GM18909 (cell line): Measurements from ENCODE around the gene P2RY6.
A peak's percentile ranks its signal among the peaks of the same experiment; 100 is the strongest.

ENCODE experiments used
- ATAC-seq: cut with Tn5 transposase; IDR thresholded peaks from one replicate; pipeline ENCODE4 v1.9.1; 2021; ENCODE audit warnings: mild to moderate bottlenecking; ENCODE audit not compliant: unreplicated experiment, poor library complexity

P2RY6 gene

DNA sequence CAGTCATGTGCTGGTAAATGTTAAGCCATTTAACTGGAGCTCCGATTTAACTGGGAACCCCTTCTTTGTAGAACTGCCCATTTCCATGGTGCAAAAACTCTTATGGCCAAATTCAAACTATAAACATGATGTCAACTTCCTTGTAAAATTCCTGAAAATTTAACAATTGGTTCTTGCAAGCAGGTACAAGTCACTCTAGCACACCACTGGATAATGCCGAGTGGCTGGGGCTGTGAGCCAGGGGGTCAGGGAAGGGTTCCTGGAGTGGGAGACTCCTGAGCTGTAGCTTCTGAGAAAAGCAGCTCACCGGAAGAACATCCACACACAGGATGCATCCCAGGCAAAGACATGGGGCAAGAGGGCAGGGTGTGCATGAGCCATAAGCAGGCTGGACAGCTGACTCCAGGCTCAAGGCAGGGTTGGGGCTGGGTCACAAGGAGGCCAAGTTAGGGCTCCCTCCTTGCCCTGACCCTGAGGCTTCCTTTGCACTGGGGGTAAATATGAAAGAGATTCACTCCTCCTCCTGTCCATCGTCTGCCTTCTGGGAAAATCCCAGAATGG lies 35.9 kb upstream of the P2RY6 start:
- ATAC-seq, result no peak

- no peak for ATAC-seq
Measured at GRCh38 chr11:73236854-73237253, 35.3 kb upstream of the P2RY6 start.

- ATAC-seq, result no peak
Measured at GRCh38 chr11:73237471-73238290, 34.5 kb upstream of the P2RY6 start.

- no peak for ATAC-seq
Measured at GRCh38 chr11:73239111-73239521, 33.0 kb upstream of the P2RY6 start.

DNA sequence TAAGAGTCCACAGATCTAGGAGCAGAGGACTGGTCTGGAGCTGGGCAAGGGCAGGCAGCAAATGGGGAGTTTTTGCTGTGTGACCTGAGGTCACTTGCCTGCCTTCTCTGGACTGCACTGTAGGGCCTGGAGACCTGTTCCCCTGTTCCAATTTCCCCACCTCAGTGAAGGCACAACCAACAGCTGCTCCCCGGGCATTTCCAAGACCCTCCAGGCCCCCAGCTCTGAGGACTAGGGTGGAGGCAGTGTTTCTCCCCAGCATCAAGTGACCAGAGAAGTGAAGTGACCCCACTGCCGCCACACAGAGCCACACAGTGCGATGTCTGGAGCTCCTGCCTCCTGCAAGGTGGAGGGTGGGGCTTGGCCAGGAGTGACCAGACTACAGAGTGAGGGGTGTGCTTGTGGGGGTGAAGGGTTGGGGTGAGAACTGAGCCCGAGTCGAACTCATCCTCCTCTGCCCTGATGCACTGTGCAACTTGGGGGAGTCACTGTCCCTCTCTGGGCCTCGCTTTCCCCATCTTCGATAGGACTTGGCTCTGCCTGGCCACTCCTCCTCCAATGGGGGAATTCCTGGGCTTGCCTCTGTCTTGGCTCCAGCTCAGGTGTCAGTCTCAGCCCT lies 32.5 kb upstream of the P2RY6 start:
- no peak for ATAC-seq

DNA sequence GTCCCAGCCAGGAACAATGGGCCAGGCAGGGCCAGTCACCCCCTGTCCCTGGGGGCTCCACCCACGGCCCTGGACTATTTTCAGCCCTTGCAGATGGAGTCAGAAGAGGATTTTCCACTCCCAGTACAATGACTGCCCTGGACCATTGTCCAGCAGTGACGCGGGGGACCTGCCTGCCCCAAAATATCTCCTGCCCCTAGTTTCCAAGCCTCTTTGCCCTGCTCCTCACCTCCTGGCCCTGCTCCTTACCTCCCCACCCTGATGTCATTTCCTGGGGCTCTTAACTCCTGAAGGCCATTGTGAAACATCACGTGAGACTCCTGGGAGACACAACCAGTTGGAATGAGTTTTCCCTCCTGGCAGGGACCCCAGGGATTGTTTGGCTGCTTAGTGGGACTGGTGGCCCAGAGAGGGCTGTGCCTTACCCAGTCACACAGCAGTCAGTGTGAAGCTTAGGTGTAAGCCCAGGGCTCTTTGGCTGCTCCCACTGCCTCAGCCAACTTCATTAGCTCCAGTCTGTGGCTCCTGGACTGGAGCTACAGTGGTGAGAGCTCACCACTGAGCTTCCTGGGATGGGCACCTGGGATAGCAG lies 31.9 kb upstream of the P2RY6 start:
- ATAC-seq, result no peak

DNA sequence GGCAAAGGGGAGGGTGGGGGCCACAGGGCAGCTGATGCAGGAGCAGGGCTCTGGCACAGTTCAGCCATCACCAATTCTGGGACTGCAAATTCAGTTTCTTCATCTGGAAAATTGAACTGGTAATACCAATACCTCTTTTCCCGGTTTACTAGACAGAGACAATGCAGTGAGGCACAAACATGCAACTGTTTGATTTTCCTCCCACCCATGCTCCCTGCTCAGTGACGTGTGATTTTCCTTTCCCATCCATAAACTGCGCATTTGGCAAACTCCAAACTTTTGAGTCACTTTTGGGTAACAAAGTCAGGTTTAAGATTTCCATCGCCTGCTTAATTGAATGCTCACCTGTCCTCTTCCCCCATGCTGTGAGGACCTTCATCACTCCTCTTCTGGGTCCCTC lies 30.8 kb upstream of the P2RY6 start:
- ATAC-seq, result no peak

DNA sequence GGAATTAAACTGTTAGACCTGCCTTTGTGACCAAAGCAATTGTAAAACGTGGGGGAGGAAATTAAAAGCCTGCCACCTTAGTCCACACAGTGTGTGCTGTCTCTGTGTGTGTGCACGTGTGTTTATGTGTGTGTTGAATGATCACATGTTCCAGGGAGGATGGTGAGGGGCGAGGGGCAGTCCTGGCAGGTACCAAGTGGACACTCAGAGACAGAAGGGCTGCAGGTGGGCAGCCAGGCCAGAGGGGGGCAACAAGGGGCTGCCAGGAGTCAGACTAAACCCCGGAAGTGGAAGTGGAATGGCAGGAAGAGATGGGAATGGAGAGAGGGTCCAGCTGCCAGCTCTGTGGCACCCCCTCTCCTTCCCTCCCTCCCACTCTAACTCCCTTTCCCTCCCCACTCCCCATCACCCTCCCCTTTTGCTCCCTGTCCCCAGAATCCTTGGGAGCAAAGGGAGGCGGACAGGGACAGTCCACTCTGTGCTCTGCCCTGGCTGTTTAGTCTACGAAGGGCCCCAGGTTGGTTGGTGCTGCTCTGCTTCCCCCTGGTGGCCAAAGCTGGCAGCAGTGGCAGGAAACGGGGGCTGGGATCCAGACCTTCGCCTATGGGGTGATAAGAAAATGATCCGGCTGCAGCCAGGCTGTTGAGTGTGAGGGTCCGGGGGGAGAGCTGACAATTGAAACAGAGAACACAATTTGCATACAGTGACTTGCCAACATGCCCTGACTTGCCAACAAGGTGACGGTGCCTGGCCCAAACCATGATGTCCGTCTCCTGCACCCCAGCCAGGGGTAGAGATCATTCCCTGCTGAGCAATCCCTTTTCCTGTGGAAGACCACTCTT lies 29.7 kb upstream of the P2RY6 start:
- peak; percentile 79 for ATAC-seq

GRCh38 chr11:73243093-73243485 lies 29.0 kb upstream of the P2RY6 start:
- no peak for ATAC-seq

DNA sequence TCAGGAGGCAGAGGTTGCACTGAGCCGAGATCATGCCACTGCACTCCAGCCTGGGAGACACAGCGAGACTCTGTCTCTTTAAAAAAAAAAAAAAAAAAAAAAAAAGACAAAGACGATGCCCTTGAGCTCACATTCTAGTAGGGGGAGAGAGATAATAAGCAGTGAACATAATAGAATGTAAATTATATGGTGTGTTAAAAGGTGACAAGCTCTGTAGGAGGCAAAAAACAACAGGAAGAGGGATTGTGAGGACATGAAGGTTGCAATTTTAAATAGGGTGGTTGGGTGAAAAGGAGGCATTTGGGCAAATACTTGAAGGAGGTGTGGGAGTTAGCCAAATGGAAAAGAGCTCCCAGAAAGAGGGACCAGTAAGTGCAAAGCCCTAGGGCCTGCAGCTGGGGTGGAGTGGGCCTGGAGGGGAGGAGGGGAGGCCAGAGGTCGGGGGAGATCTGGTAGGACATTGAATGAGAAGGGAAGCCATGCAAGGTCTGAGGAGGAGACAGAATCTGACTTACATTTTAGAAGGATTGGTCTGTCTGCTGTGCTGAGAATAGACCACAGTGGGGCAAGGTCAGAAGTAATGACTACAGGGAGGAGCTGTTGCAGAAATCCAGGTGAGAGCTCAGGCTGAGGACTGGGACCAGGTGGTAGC lies 27.4 kb upstream of the P2RY6 start:
- ATAC-seq, result no peak

DNA sequence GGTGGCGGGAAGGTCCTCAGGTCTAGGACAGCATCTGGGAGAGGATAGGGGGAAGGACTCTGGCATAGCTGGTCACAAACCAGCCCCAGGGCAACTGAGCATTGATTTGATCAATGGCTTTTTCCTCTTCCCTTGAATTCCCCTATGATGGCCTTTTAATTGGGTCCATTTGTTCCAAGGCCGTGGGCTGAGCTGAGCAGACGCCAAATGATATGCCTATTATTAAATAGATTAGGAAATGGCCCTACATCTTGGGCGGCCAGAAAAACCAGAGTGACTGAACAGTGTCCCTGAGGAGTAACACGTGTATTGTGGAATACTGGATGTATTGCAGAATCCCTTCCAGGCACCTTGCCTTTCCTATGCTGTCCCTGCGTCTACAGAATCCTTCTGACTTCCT lies 26.7 kb upstream of the P2RY6 start:
- no peak for ATAC-seq

GRCh38 chr11:73246303-73246702 lies 25.8 kb upstream of the P2RY6 start:
- ATAC-seq, result no peak

- ATAC-seq, result no peak
Measured at GRCh38 chr11:73248526-73249185, 23.5 kb upstream of the P2RY6 start.

- ATAC-seq, result peak; percentile 71
Measured at GRCh38 chr11:73249304-73249703, 22.8 kb upstream of the P2RY6 start.

DNA sequence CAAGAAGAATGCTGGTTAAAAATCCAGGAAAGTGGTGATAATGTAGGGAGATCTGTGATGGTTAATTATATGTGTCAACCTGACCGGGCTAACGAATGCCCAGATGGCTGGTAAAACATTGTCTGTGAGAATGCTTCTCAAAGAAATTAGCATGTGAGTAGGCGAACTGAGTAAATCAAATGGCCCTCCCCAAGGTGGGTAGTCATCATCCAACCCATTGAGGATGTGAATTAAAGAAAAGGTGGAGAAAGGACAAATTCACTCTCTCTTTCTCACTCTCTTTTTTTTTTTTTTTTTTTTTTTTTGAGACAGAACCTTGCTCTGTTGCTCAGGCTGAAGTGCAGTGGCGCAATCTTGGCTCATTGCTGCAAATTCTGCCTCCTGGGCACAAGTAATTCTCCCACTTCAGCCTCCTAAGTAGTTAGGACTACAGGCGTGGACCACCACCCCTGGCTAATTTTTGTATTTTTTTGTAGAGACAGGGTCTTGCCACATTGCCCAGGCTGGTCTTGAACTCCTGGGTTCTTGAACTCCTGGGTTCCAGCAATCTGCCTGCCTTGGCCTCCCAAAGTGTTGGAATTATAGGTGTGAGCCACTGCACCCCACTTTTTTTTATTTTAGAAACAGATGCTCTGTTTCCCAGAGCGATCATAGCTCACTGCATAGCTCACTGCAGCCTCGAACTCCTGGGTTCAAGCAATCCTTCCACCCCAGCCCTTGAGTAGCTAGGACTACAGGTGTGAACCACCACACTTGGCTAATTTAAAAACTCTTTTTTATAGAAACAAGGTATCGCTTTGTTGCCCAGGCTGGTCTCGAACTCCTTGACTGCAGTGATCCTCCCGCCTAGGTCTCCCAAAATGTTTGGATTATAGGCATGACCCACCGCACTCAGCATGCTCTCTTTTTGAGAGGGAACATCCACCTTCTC lies 22.0 kb upstream of the P2RY6 start:
- ATAC-seq, result no peak

DNA sequence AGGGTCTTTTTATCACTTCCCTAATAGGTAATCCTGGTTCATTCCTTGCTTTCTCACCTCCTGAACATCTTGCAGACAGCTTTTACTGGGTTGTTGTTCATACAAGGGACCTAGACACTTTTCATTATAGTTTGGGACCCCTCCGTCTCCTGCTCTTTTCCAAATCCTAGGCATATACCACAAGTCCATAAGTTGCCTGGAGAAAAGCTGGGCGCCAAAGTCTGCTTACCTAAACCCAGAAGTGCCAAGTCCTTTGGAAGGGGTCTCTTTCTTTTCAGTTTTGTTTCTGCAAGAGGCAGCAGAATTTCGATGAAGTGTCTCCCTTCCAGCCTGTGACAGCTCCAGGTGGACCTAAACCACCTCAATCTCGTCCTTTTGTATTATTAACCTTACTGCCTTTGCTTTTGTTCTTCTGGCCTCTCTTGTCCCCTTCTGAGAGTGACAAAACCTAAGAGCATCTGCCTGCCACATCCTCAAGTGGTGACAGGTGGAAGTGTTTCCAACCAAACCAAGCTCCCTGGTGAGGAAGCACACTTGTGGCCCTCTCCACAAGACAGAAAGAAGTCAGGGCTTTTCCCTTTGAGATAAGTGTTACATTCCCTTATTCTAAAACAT lies 19.5 kb upstream of the P2RY6 start:
- no peak for ATAC-seq

GRCh38 chr11:73257342-73258103 lies 14.6 kb upstream of the P2RY6 start:
- ATAC-seq, result no peak
